C4-2B (cell line): ENCODE results near the gene MUC13.
"Not testable (repeated sequence)": the region's sequence is repeated elsewhere in the genome, so short reads cannot be mapped to it uniquely, and the experiment has no call there.

Experiments used
- H3K27ac ChIP-seq: fragments of 450-650 bp; 2 replicates; pipeline ENCODE4 v1.5.1; 2017
- CTCF ChIP-seq: fragments of 450-650 bp; conservative IDR thresholded peaks from 2 replicates; pipeline ENCODE4 v1.5.1; 2017; ENCODE audit warnings: mild to moderate bottlenecking
- ZFX ChIP-seq: fragments of 450-650 bp; IDR thresholded peaks from 2 replicates; pipeline ENCODE4 v1.6.1; 2017

Gene MUC13

GRCh38 chr3:124963755-124964154 lies 29.2 kb upstream of the MUC13 start:
- no peak overlapping the region for H3K27ac ChIP-seq
- TF ChIP-seq CTCF (no peak), ZFX (no peak)

GRCh38 chr3:124962403-124962940 lies 27.9 kb upstream of the MUC13 start:
- no peak overlapping the region for H3K27ac ChIP-seq
- no peak for TF ChIP-seq CTCF
- no peak for TF ChIP-seq ZFX

- TF ChIP-seq CTCF (no peak), ZFX (no peak)
- no peak overlapping the region for H3K27ac ChIP-seq
These were observed 26.1 kb upstream of the MUC13 start for GRCh38 chr3:124960698-124961097.

GRCh38 chr3:124960105-124960504 lies 25.6 kb upstream of the MUC13 start:
- H3K27ac ChIP-seq, result no peak overlapping the region
- no peak for TF ChIP-seq CTCF
- no peak for TF ChIP-seq ZFX

- H3K27ac ChIP-seq, result not testable (repeated sequence)
These were observed 23.4 kb upstream of the MUC13 start for GRCh38 chr3:124957951-124958350.

GRCh38 chr3:124952282-124952855 lies 17.8 kb upstream of the MUC13 start:
- TF ChIP-seq ZFX (no peak), CTCF (no peak)

GRCh38 chr3:124951511-124952281 lies 17.1 kb upstream of the MUC13 start:
- no peak overlapping the region for H3K27ac ChIP-seq
- TF ChIP-seq CTCF (no peak), ZFX (no peak)

More at GRCh38 chr3:124952282-124952855, 17.8 kb upstream of the MUC13 start:
- no peak overlapping the region for H3K27ac ChIP-seq
